ENCODE data around the gene RNU1-2. TPM values are rescaled to one million over a fixed set of nuclear protein-coding genes. Genes with fewer than 3 reads are reported as not detected.

Gene RNU1-2
- total and polyA plus RNA-seq, 3 donors from 2014 or later = under 0.01 to 18.9 (median under 0.01) TPM

DNA sequence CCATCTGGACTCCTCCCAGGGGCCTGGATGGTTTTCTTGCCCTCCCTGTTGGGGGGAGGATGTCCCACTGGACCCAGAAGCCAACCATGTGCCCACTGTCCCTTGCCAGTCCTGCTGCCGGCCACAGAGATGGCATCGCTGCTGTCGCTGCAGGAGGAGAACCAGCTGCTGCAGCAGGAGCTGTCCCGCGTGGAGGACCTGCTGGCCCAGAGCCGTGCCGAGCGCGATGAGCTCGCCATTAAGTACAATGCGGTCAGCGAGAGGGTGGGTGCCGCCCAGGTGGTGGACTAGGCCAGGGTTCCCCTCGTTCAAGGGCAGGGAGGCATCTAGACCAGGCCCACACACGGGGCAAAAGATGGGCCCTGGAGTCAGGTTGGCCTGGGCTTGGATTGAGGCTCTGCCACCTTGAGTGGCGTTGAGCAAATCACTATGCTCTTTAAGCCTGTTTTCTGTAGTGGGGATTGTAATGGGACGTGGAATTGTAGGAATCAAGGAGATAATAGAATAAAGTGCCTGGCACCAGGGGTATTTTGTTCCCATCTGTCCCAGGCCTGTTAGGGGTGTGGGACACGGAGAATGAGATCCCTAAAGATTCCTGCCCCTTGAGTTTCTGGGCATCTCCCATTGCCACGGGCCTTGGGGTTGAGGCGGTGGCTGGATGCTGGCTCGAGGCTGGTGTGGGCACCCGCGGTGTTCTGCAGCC is 28.6 kb downstream of the RNU1-2 start:
- Histone ChIP-seq H3K9me3 (no peaks in the 10 kb centered on the region), H3K4me1 (no peaks in the 10 kb centered on the region), H3K27me3 (no peaks in the 10 kb centered on the region), H3K27ac (no peak overlapping the region), H3K36me3 (ENCODE audit: low read depth, missing control alignments) (no peaks in the 10 kb centered on the region), H3K4me3 (no peak overlapping the region)
- DNase-seq = no peak
- no peak for TF ChIP-seq POLR2A (IDR thresholded peaks at IDR 0.05)
- TF ChIP-seq, protein P1, sequence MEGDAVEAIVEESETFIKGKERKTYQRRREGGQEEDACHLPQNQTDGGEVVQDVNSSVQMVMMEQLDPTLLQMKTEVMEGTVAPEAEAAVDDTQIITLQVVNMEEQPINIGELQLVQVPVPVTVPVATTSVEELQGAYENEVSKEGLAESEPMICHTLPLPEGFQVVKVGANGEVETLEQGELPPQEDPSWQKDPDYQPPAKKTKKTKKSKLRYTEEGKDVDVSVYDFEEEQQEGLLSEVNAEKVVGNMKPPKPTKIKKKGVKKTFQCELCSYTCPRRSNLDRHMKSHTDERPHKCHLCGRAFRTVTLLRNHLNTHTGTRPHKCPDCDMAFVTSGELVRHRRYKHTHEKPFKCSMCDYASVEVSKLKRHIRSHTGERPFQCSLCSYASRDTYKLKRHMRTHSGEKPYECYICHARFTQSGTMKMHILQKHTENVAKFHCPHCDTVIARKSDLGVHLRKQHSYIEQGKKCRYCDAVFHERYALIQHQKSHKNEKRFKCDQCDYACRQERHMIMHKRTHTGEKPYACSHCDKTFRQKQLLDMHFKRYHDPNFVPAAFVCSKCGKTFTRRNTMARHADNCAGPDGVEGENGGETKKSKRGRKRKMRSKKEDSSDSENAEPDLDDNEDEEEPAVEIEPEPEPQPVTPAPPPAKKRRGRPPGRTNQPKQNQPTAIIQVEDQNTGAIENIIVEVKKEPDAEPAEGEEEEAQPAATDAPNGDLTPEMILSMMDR (IDR thresholded peaks at IDR 0.05) = no peak
- 90 to 92% methylated on average over 23 of the region's 23 CpGs for WGBS, 2 donors
- intact Hi-C loops (cut with DNase I; ENCODE audit: low total_unique reads) = no loop called here

DNA sequence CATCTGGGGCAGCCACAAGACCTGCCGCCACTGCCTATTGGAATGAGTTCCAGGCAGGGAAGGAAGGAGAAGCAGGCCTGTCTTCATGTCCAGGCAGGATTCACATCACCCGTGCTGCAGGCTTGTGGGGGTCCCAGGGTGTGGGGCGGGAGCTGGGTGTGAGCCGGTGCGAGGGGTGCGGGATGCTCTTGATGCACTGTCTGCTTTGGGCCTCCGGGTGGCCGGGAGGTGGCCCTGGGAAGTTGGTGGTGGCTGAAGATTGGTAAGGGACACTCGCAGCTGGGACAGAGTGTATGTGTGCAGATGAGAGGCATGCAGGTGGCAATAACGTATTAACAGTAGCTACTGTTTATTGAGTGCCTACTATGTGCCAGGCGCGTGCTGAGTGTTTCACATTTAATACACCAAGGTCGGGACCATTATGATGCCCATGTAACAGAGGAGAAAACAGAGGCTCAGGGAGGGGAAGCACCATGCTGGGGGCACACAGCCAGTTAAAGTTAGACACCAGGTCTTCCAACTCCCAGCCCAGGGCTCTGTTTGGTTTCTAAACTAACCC is 29.2 kb downstream of the RNU1-2 start:
- no peaks in the 10 kb centered on the region for H3K4me1 ChIP-seq
- intact Hi-C loops (cut with DNase I; ENCODE audit: low total_unique reads) = no loop called here
- no peak for DNase-seq
- no peak overlapping the region for H3K27ac ChIP-seq
- 93 to 96% methylated on average over 13 of the region's 13 CpGs for WGBS, 2 donors
- H3K36me3 ChIP-seq (ENCODE audit: low read depth, missing control alignments) = no peaks in the 10 kb centered on the region
- H3K4me3 ChIP-seq = no peak overlapping the region
- H3K27me3 ChIP-seq = no peaks in the 10 kb centered on the region
- TF ChIP-seq POLR2A (IDR thresholded peaks at IDR 0.05) = no peak
- TF ChIP-seq, protein P1 (IDR thresholded peaks at IDR 0.05) = no peak
- H3K9me3 ChIP-seq = no peaks in the 10 kb centered on the region

DNA sequence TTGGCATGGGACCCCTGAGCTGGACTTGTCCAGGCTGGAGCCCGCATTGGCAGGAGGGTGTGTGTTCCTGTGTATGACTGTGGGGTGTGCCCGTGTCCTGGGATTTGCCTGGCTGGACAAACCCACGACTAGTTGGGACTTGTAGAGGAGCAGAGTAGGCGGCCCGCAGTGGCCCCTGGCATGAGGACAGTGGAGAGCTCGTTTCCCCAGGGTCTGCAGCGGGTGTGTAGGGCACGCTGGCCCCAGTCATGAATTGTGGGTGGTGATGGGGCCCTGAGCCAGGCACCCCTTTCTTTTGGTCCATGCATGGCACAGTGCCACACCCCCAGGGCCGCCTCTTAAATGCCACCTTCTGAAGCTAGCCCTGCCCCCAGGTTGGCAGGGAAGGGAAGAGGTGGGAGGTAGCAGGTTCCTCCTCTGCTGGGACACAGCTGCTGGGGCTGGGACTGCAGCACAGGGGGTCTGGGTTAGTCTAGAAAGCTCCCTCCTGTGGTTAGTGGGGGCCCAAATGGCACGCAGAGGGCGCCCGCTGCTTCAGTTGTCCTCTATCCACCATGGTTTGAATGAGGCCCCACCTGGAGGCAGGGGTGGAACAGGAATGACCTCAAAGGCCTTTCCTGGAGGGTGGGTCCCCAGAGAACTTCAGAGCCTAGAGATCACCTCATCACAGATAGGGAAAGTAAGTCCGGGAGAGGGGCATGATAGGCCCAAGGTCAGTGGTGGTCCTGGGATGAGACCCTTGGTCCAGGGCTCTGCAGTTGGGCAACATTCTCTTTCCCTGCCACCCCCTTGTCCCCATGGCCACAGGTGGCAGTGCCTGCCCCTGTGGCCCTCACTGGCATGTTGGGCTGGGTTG is 30.1 kb downstream of the RNU1-2 start:
- no peaks in the 10 kb centered on the region for H3K36me3 ChIP-seq (ENCODE audit: low read depth, missing control alignments)
- 89 to 92% methylated on average over 12 to 13 of the region's 13 CpGs for WGBS, 2 donors
- no peaks in the 10 kb centered on the region for H3K9me3 ChIP-seq
- no peaks in the 10 kb centered on the region for H3K4me1 ChIP-seq
- TF ChIP-seq POLR2A (IDR thresholded peaks at IDR 0.05) = no peak
- TF ChIP-seq, protein P1 (IDR thresholded peaks at IDR 0.05) = no peak
- no peak overlapping the region for H3K27ac ChIP-seq
- intact Hi-C loops (cut with DNase I; ENCODE audit: low total_unique reads) = no loop called here
- no peaks in the 10 kb centered on the region for H3K27me3 ChIP-seq
- no peak overlapping the region for H3K4me3 ChIP-seq
- no peak for DNase-seq

DNA sequence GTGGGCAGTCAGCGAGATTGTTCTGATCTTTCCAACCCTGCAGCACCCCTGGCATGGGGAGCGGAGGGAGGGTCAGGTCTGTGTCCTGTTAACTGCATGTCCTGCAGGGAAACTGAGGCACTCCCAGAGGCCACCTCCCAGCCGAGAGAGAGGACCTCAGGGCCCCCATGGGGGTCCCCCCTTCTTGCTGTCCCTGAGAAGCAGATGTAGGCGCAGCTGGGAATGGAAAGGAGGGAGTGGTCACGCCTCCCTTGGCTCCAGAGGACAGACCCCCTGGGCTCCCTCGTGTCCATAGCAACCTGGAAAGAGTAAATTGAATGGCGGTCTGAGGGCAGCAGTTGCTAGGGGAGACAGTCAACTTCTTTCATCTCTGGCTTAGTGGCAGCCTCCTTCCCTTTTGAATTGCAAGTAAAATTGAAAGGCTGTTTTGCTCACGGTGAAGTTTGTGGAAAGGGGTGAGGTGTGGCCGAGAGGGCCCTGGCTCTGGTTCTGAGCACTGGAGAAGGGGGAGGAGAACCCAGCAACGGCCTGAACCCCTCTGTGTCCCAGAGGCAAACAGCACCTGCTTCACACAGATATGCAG is 30.8 kb downstream of the RNU1-2 start:
- Histone ChIP-seq H3K9me3 (no peaks in the 10 kb centered on the region), H3K27ac (no peak overlapping the region), H3K36me3 (ENCODE audit: low read depth, missing control alignments) (no peaks in the 10 kb centered on the region), H3K27me3 (no peaks in the 10 kb centered on the region), H3K4me1 (no peaks in the 10 kb centered on the region), H3K4me3 (no peak overlapping the region)
- WGBS, 2 donors = 74 to 81% methylated on average over 10 of the region's 10 CpGs
- no peak for TF ChIP-seq POLR2A (IDR thresholded peaks at IDR 0.05)
- TF ChIP-seq, protein P1 (IDR thresholded peaks at IDR 0.05) = no peak
- intact Hi-C loops (cut with DNase I; ENCODE audit: low total_unique reads) = no loop called here
- DNase-seq = no peak
